ENCODE measurements around the gene ZNF423.

The ZNF423 gene

DNA sequence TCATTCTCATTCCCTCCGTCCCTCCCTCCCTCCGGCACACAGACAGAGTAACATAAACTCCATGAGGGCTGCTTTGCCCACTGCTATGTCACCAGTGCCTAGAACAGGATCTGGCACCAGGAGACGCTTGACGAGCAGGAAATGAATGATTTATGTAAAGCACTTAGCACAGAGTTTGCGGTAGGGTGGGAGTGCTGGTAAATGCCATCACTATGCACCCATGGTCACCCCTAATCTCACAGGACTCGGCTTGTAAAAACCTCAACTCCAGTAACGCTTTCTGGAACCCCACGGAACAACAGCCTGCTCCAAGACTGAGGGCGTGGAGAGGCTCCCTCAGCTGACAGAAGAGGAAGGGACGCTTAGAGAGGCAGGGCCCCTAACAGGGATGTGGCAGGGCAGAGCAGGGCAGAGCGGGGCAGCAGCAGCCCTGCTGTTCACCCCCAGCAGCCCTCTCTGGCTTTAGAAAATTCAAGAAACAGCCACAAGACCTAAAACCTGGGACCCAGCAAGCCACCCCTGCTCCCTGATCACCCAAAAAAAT, 325.4 kb downstream of the ZNF423 start:
- DNase-seq (ENCODE audit: low spot score), result no peak

DNA sequence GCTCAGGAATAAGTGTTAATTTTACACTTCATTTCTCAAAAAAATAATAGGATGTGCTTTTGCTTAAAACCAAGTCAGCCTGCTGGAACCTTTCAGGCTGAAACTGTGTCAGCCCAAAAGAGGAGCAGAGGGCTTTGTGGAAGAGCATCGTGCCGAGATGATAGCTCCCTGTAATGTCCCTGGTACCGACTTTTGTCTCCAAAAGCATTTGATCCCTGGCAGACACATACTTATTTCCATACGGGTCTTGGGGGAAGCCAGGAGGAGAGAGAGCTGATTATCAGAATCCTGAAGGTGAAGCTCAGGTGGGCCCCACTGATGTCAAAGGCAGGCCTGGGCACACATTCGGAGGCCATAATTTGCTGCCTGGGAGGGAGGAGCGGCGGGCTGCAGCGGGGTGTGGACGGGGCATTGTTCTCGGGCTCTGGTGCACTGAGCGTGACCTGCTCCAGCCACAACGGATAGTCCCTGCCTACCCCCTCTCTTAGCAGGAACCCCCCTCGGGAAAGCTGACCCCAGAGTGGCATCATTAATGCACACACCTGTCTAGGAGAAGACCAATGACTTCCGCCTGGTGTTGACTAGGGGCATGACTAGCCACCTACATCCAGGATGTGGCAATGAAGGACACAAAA, 326.4 kb downstream of the ZNF423 start:
- no peak for DNase-seq (ENCODE audit: low spot score)

DNA sequence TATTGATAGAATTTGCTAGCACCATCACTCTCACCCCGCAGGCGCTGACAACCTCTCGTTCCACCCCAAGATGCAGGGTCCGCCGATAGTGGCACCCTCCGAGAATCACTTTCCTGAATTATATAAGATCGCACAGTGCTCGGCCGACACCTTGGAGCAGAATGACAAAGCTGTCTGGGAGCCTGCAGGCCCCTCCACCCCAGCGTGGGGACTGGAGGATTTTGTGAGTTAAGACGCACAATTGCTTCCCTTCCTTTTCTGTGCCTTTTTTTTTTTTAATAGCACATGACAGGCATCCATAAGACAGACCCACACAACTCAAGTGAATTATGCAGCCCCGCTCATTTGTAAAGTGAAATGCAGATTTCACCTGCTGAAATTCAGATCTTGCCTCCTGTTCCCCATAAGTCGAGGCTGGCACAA, 327.0 kb downstream of the ZNF423 start:
- no peak for DNase-seq (ENCODE audit: low spot score)

DNA sequence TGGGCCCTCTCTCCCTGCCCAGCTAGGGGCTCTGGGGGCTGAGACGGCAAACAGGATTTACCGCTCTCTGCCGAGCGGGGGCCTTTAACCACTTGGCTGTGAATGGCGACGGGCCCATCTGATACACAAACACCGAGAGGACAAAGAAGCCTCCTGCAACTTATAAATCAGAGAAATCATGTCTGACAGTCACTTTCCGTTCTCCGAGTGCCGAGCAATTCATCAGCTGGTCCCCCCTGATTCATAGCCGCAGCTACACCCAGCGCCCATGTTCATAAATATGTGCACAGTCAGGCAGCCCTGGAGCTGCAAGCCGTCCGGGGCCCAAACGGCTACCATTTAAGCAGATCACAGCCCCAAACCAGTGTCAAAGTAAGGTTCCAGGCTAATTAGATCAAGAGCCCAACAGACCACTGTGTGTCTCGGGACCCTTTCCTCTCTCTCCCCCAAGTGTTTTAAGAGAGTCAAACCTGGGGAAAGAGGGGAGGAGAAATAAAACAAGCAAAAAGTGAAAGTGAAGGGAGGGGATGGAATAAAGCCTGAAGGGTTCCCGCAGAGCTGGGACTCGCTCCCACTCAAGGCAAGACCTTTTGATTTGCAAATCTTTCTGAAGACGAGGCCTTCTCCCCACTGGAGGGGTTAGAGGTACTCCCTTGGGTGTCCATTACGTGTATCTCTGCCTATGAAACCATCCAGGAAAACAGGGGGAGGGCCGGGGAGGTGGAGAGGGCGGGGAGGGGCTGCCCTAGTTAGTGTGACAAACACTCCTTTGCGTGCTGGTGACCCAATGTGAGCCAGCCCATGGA, 327.6 kb downstream of the ZNF423 start:
- peak; percentile 4 for DNase-seq (ENCODE audit: low spot score)

DNA sequence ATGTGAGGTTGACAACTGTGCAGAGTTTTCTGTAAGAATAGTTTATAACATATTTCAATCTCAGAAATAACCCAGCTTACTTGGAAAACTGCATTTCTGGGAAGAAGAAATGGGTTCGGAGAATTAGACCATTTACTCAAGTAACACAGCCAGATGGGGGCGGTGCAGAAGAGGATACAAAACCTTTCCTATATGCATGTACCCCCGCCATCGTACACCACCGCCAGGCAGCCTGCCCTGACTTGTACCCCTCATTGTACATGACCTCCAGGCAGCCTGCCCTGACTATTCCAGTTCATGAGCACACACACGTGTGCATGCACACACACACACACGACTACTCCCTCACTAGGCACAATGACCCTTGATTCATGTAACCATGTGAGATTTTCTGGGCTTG, 328.3 kb downstream of the ZNF423 start:
- DNase-seq (ENCODE audit: low spot score), result no peak

DNA sequence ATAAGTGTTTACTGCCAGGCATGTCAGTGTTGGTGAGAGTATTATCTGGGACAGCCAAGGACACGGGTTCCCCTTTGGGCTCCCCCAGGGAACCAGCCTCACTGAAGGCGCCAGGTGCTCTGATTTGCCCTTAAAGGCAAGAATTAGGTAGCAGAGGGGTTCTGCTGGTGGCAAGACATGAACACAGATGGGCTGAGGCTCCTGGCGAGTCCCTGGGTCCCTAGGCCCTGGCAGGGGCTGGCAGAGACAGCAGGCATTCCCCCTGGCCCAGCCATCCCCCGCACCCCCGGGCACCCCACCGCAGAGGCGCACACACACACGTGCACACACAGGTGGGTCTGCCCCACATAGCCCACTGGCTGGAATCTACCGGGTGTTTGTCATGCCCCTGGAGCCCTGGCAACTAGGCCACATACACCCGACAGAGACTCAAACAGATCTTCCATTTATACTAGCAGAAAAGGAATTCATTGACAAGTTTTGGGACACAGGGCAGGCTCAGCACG, 329.0 kb downstream of the ZNF423 start:
- no peak for DNase-seq (ENCODE audit: low spot score)

DNA sequence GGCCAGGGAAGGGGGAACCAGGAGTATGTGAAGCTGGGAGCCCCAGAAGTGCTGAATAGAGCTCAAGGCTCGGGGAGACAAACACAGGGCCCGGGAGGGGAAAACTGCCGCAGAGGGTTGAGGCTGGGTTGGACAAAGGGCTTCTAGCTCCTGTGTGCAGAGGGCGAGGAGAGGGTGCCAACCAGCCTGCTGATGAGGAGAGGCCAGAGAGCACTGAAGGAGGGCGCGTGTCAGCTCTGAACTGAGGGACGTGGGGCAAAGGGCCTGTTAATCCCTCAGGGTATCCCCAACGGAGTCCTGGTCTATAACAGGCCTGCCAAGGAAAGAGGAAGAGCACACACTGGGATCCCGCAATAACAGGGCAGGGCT, 331.0 kb downstream of the ZNF423 start:
- no peak for DNase-seq (ENCODE audit: low spot score)

DNA sequence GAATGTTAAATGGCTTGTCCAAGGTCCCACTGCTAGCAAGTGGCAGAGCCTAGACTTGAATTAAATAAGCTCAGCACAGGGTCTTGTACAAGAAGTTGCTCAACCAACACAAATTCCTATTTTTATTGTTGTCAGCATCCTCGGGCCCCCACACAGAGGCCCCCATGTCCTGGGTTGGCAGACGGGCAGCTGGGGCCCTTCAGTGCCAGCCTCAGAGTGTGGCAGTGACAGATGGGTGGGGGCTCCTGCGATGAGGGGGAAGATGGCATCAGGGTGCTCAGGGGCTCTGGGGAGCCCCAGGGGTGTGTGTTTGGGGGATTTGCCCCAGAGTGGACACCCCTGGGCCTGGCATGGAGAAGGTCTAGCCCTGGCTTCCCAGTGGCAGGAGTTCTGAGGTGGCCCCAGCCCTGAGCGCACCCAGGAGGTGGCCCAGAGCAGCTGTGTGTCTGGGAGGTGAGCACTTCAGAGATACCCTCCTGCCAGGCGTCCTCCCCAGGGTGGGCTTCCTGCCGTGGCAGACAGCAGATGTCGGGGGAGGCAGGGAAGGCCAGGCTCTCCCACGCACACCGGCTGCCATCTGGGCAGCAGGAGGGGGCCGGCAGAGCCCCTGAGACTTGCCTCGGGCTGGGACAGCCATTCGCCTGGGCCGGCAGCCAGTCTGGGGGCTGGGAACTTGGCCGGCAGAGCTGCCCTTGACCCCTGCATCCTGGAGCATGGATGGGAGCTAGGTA, 331.5 kb downstream of the ZNF423 start:
- DNase-seq (ENCODE audit: low spot score), result no peak

DNA sequence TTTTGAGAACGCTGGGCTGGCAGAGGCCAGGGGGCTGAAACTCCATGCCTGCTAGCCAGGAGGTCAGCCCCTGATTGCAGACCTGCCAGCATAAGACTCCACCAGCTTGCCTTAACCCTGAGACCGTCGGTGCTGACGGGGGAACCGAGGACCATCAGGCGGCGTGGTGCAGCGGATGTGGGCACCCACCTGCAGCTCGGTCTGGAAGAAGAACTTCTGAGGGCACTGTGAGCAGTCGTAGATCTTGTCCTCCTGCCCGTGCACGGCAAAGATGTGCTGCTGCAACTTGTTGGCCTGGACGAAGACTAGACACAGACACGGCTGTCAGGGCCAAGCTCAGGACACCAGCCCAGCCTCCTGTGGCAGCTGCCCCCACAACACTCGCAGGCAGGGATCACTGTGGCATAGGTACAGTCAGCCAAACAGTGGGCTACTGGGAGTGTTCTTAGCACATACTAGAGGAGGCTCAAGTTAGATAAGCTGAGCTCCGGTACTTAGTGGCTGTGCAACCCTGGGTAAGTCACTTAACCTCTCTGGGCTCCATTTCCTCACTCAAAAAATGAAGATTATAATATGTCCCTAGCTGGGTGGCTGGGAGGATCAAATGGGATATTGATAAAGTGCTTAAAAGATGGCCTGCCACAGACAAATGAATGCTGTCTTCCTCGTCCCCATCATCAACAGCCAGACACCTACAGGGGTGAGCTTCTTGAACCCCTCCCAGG, 332.3 kb downstream of the ZNF423 start:
- DNase-seq (ENCODE audit: low spot score), result no peak

DNA sequence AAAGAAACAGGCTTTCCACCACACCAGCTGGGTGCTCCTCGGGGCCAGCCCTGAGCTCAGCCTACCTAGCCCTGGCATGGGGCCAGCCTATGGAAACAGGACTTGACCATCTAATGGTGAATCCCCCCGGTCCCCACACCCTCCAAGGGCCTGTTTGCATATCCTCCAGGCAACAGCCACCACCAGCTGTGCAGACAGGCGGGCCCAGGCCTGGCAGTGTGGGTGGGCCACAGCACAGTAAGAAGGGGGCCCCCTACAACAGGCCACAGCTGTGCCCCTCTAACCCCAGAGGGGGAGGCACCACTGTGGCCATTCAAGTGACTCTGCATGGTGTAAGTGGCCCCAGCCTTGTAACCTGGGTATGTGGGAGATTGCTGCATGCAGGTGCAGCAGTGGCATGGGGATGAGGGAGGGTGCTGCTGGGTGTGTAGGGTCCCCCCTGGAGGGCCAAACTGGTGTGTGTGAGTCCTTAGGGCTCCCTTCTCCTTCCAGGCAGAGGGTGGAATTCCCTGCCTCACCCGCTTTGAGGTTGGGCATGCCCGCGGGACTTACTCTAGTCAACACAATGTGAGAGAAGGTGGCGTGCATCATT, 334.1 kb downstream of the ZNF423 start:
- DNase-seq (ENCODE audit: low spot score), result no peak

DNA sequence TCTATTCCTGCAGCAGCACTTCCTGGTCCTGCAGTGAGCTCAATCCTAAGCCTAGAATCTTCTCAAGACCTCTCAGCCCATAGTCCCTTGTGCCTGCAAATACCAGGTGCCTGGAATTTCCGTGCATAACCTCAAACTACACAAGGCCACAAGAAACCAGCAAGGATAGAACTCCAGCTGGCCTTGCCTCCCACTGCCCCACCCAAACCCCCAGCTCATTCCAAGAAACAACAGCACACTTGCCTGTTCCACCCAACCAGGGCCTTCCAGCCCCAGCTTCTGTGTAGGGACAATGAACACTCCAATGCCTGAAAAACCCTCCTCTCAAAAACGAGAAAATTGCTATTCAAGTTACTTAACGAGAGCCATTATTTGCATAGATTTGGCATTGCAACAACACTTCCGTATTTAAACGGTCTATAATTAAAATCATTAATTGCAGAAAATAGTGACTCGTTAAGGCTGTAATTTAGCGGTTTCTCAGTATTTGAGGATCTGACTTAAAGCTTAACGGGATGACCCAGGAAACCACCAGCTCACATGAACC, 335.3 kb downstream of the ZNF423 start:
- no peak for DNase-seq (ENCODE audit: low spot score)

DNA sequence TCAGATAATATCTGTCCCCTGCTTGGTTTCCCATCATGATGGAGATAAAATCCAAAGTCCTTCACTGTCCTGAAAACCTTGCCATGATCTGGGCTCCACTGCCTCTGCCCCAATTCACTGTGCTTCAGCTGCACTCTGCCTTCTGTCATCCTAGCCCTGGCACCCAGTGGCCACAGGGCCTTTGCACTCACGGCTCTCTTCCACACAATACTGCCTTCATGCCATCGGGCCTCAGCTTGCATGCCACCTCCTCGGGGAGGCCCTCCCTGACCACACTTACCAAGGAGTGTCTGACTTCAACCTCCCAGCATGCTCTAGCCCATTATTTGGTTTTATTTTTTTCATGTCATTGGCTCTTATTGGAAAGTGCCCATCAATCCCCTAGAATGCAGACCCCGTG, 336.2 kb downstream of the ZNF423 start:
- no peak for DNase-seq (ENCODE audit: low spot score)

DNA sequence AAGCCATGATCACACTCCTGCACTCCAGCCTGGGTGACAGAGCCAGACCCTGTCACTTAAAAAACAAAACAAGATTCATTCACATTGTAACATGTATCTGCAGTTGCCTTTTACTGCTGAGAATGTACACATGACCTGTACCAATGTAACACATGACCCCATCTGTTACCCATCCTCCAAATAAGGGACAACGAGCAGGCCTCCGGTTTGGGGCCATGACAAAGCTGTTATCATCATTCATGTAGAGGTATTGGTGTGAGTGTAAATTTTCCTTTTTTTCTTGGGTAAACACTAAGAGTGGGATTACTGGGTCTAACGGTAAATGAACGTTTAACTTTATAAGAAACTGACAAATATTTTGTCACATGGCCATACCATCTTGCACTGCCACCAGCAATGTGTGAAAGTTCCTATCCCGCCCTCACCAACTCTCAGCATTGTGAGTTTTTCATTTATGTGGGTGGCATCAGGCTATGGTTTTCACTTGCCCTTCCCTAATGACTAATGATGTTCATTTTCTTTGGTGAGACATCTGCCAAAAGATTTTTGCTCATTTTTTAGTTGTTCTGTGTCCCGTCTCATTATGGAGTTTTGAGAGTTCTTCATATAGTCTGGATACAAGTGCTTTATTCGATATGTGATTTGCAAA, 336.8 kb downstream of the ZNF423 start:
- no peak for DNase-seq (ENCODE audit: low spot score)

DNA sequence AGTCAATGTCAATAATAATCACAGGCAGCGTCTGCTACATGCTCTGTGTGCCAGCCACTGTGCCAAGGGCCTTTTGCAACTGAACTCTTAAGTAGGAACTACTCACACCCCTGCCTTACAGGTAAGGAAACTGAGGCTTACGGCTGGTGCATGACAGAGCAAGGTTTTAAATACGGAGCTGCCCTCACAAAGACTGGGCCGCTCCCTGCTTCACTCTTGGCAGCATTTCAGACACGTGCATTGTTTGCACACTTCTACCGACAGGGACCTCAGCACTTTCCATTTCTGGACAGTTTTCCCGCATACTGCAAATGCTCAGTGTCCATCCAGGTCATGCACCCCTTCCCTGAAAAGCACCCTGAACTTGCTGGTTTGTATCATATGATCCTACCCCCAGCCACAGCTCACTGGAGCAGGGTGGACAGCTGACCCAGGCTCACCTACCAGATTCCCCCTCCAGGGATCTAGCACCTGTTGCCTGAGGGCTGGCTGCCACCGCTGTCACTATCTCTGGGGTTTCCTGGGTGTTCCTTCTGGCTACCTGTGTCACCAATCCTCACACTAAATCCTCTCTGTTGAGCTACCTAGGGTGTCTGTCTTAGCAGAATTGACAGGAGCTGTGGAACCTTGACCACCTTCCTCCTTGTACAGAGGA, 339.4 kb downstream of the ZNF423 start:
- no peak for DNase-seq (ENCODE audit: low spot score)

DNA sequence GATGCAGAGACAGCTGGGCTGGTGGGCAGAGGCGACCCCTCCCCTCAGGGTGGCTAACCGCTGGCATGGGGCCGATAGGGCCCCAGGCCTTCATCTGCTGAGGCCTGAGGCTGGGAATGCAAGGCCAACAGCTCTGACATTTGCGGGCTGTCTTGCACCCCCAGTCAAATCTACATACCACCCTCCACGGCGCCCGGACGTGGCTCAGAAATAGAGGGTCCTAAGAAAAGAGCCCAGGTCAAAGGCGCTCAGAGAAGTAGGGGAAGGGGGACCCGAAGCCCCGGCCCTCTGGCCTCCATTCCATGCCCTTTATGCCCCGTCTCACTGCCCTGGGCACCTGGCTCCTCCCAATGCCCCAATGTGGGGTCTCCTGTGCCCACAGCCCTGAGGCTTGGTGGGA, 340.1 kb downstream of the ZNF423 start:
- DNase-seq (ENCODE audit: low spot score), result no peak

DNA sequence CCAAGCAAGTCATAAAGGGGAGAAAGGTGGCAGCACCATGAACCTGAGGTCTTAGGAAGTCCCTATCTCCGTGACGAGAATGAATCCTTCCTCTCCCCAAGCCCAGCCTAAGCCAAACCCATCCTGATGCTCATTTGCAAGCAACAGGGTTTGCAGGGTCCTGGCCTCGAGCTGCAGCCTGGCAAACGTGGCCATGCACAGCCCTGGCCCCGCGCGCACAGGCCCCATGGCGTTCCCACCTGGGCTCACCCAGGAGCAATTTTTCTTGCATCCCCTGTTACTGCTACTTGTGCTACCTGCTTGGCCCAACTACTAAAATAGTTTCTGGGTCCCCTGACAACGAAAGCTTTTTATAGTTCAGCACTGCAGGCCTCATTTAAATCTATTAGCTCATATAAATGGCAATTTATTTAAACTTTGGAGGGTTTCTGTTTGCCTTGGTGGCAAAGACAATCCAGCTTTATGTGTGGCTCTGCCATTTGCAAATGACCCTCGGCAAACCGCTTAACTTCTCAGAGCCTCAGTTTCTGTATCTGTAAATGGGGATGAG, 340.8 kb downstream of the ZNF423 start:
- DNase-seq (ENCODE audit: low spot score), result no peak

DNA sequence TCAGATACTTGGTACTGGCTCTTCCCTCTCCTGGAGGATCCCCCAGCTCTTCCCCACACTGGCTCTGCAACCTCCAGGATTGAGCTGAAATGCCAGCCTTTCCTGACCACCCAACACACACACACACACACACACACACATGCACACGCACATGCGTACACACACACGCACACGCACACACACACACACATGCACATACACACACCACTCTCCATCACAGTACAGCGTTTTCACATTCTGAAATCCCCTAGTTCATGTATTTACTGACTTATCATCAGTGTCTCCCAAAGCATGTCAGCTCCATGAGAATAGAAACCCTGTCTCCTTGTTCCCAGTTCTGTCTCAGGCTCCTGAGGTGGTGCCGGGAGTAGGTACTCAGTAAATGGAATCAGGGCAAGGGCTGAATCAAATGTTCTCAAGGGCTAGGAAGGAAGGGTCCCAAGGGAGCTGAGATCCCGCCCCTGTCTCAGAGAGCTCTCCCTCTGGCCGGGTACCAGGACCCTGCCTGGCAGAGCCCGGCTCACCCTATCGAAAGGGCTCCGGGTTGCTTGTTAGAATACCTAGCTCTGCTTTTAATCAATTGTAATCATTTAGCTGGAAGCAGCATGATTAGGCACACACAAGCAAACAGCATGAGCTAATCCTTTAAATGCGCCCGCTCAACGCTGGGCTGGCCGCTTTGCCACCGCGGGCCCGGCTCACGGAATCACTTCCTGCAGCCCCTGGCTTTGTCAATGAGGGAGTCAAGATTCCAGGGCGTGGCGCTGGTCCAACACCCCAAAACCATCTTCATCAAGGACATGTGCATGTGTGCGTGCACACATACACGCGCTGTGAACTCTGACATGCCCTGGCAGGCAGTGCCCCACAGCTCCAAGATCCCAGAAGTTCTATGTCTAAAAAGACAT, 341.6 kb downstream of the ZNF423 start:
- DNase-seq (ENCODE audit: low spot score), result no peak

DNA sequence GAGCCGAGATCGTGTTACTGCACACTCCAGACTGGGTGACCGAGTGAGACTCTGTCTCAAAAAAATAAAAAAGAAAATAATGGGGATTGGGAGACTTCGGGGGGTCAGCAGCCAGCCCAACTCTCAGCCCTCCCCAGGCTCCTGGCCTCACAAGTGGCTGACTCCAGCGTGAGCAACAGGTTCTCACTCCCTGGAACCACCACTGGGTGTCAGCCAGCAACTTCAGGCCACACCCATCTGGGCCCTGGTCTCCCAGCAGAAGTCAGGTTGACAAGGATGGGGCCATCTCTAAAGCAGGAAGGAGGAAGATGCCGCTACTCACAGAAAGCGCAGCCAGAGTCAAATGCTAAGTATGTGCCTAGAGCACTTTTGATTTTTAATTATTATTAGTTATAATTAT, 342.9 kb downstream of the ZNF423 start:
- DNase-seq (ENCODE audit: low spot score), result no peak

Data from CD4-positive, alpha-beta T cell treated with Interleukin-15 for 4 hours (primary cell).